IMR-90 (cell line): ENCODE data around the gene CLSTN1. TPM values are rescaled to one million over a fixed set of nuclear protein-coding genes. Genes with fewer than 3 reads are reported as not detected.

Experiments used
- ATAC-seq: fragments of 200-7000 bp; cut with Tn5 transposase; 2 replicates; pipeline ENCODE4 v1.9.1; 2020; ENCODE audit warnings: low read depth, mild to moderate bottlenecking, moderate library complexity
- BruUV-seq: library from RNA; stranded (reverse); fragments of 400-500 nt; replicated peaks from 2 replicates; lab custom pipeline; 2021; lab: Mats Ljungman, UMichigan
- CTCF ChIA-PET: fragments of 300-600 bp; formaldehyde crosslinking; extraction: SDS; loops from one replicate; lab custom pipeline; 2021; ENCODE audit warnings: antibody characterized with exemption; lab: Yijun Ruan, JAX
- POLR2A ChIA-PET: fragments of 300-600 bp; sonication (Branson Sonifier 250); formaldehyde crosslinking; loops from one replicate; lab custom pipeline; 2022; ENCODE audit warnings: antibody characterized with exemption; ENCODE audit not compliant: unreplicated experiment; lab: Charles Lee
- DNase-seq: peaks from one replicate; pipeline ENCODE4 v3.0.0; 2013
- H2AFZ ChIP-seq: replicated peaks from 2 replicates; pipeline ENCODE3; 2013; ENCODE audit warnings: low read length, mild to moderate bottlenecking; ENCODE audit not compliant: poor library complexity
- H2AK5ac ChIP-seq: 2 replicates; pipeline ENCODE4 v1.6.1; 2013; ENCODE audit warnings: low read depth, low read length, inconsistent platforms
- H2AK9ac ChIP-seq: replicated peaks from 2 replicates; pipeline ENCODE3; 2013; ENCODE audit warnings: mild to moderate bottlenecking, low read depth, low read length, moderate library complexity; ENCODE audit not compliant: poor library complexity
- H2BK120ac ChIP-seq: 2 replicates; pipeline ENCODE4 v1.6.1; 2013; ENCODE audit warnings: low read depth, low read length, inconsistent platforms
- H2BK15ac ChIP-seq: 3 replicates; pipeline ENCODE4 v1.6.1; 2013; ENCODE audit warnings: low read depth, low read length, inconsistent platforms
- H2BK20ac ChIP-seq: 2 replicates; pipeline ENCODE4 v1.6.1; 2013; ENCODE audit warnings: low read depth, mild to moderate bottlenecking, inconsistent platforms, low read length, moderate library complexity
- H2BK5ac ChIP-seq: 2 replicates; pipeline ENCODE4 v1.6.1; 2013; ENCODE audit warnings: mild to moderate bottlenecking, low read depth, low read length, inconsistent platforms; ENCODE audit not compliant: poor library complexity, severe bottlenecking
- H3K14ac ChIP-seq: replicated peaks from 2 replicates; pipeline ENCODE4 v1.6.1; 2013; ENCODE audit warnings: low read depth, low read length, inconsistent platforms
- H3K18ac ChIP-seq: 2 replicates; pipeline ENCODE4 v1.6.1; 2013; ENCODE audit warnings: low read depth, low read length, control low read depth
- H3K23ac ChIP-seq: 2 replicates; pipeline ENCODE4 v1.6.1; 2013; ENCODE audit warnings: low read depth, low read length, inconsistent platforms
- H3K27ac ChIP-seq: 2 replicates; pipeline ENCODE4 v1.5.1; 2013; ENCODE audit warnings: mild to moderate bottlenecking, control low read depth, low read length; ENCODE audit not compliant: insufficient read depth
- H3K27me3 ChIP-seq: 2 replicates; pipeline ENCODE4 v1.6.1; 2013; ENCODE audit warnings: low read length; ENCODE audit not compliant: control insufficient read depth, insufficient read depth
- H3K36me3 ChIP-seq: 2 replicates; pipeline ENCODE4 v1.6.1; 2013; ENCODE audit warnings: low read length, mixed read lengths; ENCODE audit not compliant: control insufficient read depth, insufficient read depth
- H3K4ac ChIP-seq: 2 replicates; pipeline ENCODE4 v1.6.1; 2013; ENCODE audit warnings: low read depth, low read length, inconsistent platforms
- H3K4me1 ChIP-seq: 2 replicates; pipeline ENCODE4 v1.6.1; 2013; ENCODE audit warnings: low read length, mixed read lengths; ENCODE audit not compliant: control insufficient read depth, insufficient read depth
- H3K4me2 ChIP-seq: 2 replicates; pipeline ENCODE4 v1.6.1; 2013; ENCODE audit warnings: low read depth, mild to moderate bottlenecking, control low read depth, low read length, moderate library complexity
- H3K4me3 ChIP-seq: 2 replicates; pipeline ENCODE4 v1.5.1; 2013; ENCODE audit warnings: low read depth, mild to moderate bottlenecking, control low read depth, low read length, moderate library complexity; ENCODE audit not compliant: insufficient read depth
- H3K56ac ChIP-seq: 2 replicates; pipeline ENCODE4 v1.6.1; 2013; ENCODE audit warnings: low read length, inconsistent platforms; ENCODE audit not compliant: insufficient read depth; ENCODE audit errors: extremely low read depth
- H3K79me1 ChIP-seq, 2 experiments: 2 replicates each; pipeline ENCODE4 v1.6.1; 2013; ENCODE audit warnings: low read length in 2 of 2, inconsistent platforms in 1 of 2, low read depth in 1 of 2
- H3K9ac ChIP-seq: 2 replicates; pipeline ENCODE4 v1.6.1; 2013; ENCODE audit warnings: low read depth, low read length, control low read depth
- H3K9me1 ChIP-seq: 2 replicates; pipeline ENCODE4 v1.6.1; 2013; ENCODE audit warnings: low read length, inconsistent platforms; ENCODE audit not compliant: insufficient read depth
- H3K9me3 ChIP-seq: 2 replicates; pipeline ENCODE4 v1.6.1; 2013; ENCODE audit warnings: low read length; ENCODE audit not compliant: control insufficient read depth, insufficient read depth
- H4K20me1 ChIP-seq: 2 replicates; pipeline ENCODE4 v1.6.1; 2013; ENCODE audit warnings: low read length, inconsistent platforms; ENCODE audit not compliant: insufficient read depth
- H4K5ac ChIP-seq: 2 replicates; pipeline ENCODE4 v1.6.1; 2013; ENCODE audit warnings: mild to moderate bottlenecking, low read depth, low read length, control low read depth
- H4K8ac ChIP-seq, 2 experiments: 2 replicates each; pipeline ENCODE4 v1.6.1; 2013; ENCODE audit warnings: low read depth in 2 of 2, low read length in 2 of 2, control low read depth in 1 of 2, inconsistent platforms in 1 of 2
- H4K91ac ChIP-seq: 2 replicates; pipeline ENCODE4 v1.6.1; 2013; ENCODE audit warnings: low read depth, low read length, inconsistent platforms; ENCODE audit not compliant: insufficient read depth
- BHLHE40 ChIP-seq: fragments of 150-350 bp; IDR thresholded peaks from 2 replicates; pipeline ENCODE4 v1.6.1; 2016; ENCODE audit warnings: mild to moderate bottlenecking, low read depth, low read length
- CEBPB ChIP-seq: IDR thresholded peaks from 2 replicates; pipeline ENCODE4 v1.6.1; 2012; ENCODE audit warnings: low read depth, low read length, improper control_type of control experiment
- CHD1 ChIP-seq: IDR thresholded peaks from 2 replicates; pipeline ENCODE4 v1.6.1; 2012; ENCODE audit warnings: low read depth, low read length, improper control_type of control experiment
- CTCF ChIP-seq: conservative IDR thresholded peaks from 2 replicates; pipeline ENCODE4 v1.5.1; 2012; ENCODE audit warnings: mild to moderate bottlenecking, low read depth, low read length, improper control_type of control experiment
- ELK1 ChIP-seq: fragments of 150-350 bp; IDR thresholded peaks from 2 replicates; pipeline ENCODE4 v1.6.1; 2016; ENCODE audit warnings: low read depth, mild to moderate bottlenecking, low read length, moderate library complexity, borderline replicate concordance
- FOS ChIP-seq: fragments of 150-350 bp; IDR thresholded peaks from 2 replicates; pipeline ENCODE4 v1.6.1; 2016; ENCODE audit warnings: low read depth, low read length
- MAZ ChIP-seq: IDR thresholded peaks from 2 replicates; pipeline ENCODE4 v1.6.1; 2012; ENCODE audit warnings: low read depth, mild to moderate bottlenecking, low read length, improper control_type of control experiment, moderate library complexity, borderline replicate concordance
- POLR2A ChIP-seq: IDR thresholded peaks from 2 replicates; pipeline ENCODE4 v1.6.1; 2012; ENCODE audit warnings: mild to moderate bottlenecking, low read depth, low read length
- RAD21 ChIP-seq: IDR thresholded peaks from 2 replicates; pipeline ENCODE4 v1.6.1; 2012; ENCODE audit warnings: low read length, improper control_type of control experiment
- SMC3 ChIP-seq: fragments of 150-350 bp; IDR thresholded peaks from 2 replicates; pipeline ENCODE4 v1.6.1; 2016; ENCODE audit warnings: low read depth, mild to moderate bottlenecking, antibody characterized with exemption, low read length, moderate library complexity
- USF2 ChIP-seq: fragments of 150-350 bp; IDR thresholded peaks from 2 replicates; pipeline ENCODE4 v1.6.1; 2017; ENCODE audit warnings: mild to moderate bottlenecking, antibody characterized with exemption, low read length, low read depth
- WGBS, 2 experiments: methylation state at CpG; one replicate each; pipeline versions ENCODE4 v1.1.5 to v1.1.7; 2013; ENCODE audit warnings: missing lambda C conversion rate in 2 of 2; ENCODE audit not compliant: insufficient read length in 1 of 2; ENCODE audit errors: extremely low coverage in 2 of 2; 5-methylcytosine and 5-hydroxymethylcytosine counted together
- dilution Hi-C: fragments of 300-500 bp; cut with HindIII; formaldehyde crosslinking; loops from one replicate; pipeline ENCODE4 v1.14.3; 2018; ENCODE audit warnings: low sequenced_read_pairs; ENCODE audit not compliant: unreplicated experiment
- in situ Hi-C: fragments of 300-500 bp; cut with MboI; formaldehyde crosslinking; loops from 3 replicates; pipeline ENCODE4 v1.14.3; 2019; ENCODE audit warnings: low sequenced_read_pairs, inconsistent platforms, mixed read lengths
- intact Hi-C: fragments of 100-400 bp; cut with micrococcal nuclease; formaldehyde crosslinking; loops from 2 replicates; pipeline ENCODE4 v1.10.0; 2022
- polyA plus RNA-seq, 3 experiments: library from polyadenylated mRNA; depleted of rRNA; stranded (reverse); fragments of >200 nt; gene quantifications; 2 replicates each; pipeline ENCODE4 v1.2.3, GENCODE V29; 2012; ENCODE audit warnings: low replicate concordance in 1 of 3
- total RNA-seq: library from RNA; depleted of rRNA; stranded (reverse); fragments of >200 nt; gene quantifications from 2 replicates; pipeline ENCODE4 v1.2.3, GENCODE V29; 2012

CLSTN1 gene
- total and polyA plus RNA-seq, 2 of the 4 experiments (the other 2 are of a cell fraction): 30.1 to 72.2 TPM

DNA sequence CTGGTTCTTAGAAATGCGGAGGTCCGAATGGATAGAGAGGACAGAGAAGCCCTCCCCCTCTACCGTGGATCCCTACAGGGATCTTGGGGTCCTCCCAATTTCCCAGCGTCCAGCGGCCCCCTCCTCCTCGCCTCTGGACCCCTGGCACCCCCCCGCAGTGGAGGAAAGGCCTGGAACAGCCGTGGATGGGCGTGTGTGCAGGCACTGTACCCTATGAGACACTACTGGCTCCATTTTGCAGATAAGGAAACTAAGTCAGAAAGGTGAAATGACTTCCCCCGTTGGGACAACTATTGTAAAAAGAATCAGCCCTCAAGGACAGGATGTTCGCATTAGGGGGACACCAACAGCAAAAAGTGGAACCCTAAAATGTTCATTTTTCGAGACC is 931 bp upstream of the CLSTN1 start:
- POLR2A ChIA-PET: no interaction called here
- H2AFZ ChIP-seq: peak overlapping the region; percentile 94

More for the DNA sequence above, 931 bp upstream of the CLSTN1 start:
- H2AK5ac ChIP-seq: no peak overlapping the region
- H3K9me1 ChIP-seq: peaks cover 7% of the 10 kb centered on the region; the same call in 1 of the 2 replicates
- no peak overlapping the region for H3K18ac ChIP-seq
- H2BK5ac ChIP-seq: no peak overlapping the region
- H2AK9ac ChIP-seq: peak overlapping the region; percentile 38
- no peak overlapping the region; a peak in 1 of 4 replicates for H4K8ac ChIP-seq
- H3K27me3 ChIP-seq: no peaks in the 10 kb centered on the region
- ATAC-seq (no peak), DNase-seq (no peak)
- no peak overlapping the region for H4K91ac ChIP-seq
- H3K36me3 ChIP-seq: no peaks in the 10 kb centered on the region
- no peak overlapping the region for H3K4me3 ChIP-seq
- H3K4me1 ChIP-seq: 0 out of 2 replicates have a peak, but pooled peaks cover 2% of the 10 kb centered on the region
- in situ Hi-C loops: no loop called here
- no peak overlapping the region for H3K14ac ChIP-seq
- intact Hi-C loops: loop anchor here (5.0 kb wide), 1 partner anchor 42 kb away; no protein-coding TSS in a partner anchor
- no peaks in the 10 kb centered on the region for H3K9me3 ChIP-seq
- no peak overlapping the region for H3K9ac ChIP-seq
- H4K20me1 ChIP-seq: peaks cover 29% of the 10 kb centered on the region
- H3K56ac ChIP-seq: no peak overlapping the region
- H4K5ac ChIP-seq: no peak overlapping the region
- no peak overlapping the region for H3K27ac ChIP-seq
- peaks cover 12 to 33% of the 10 kb centered on the region in 2 experiments for H3K79me1 ChIP-seq
- TF ChIP-seq USF2: no peak
- no peak for TF ChIP-seq CHD1
- TF ChIP-seq POLR2A: no peak
- no peak for TF ChIP-seq FOS
- no peak for TF ChIP-seq CTCF
- no peak for TF ChIP-seq SMC3
- no peak for TF ChIP-seq RAD21
- TF ChIP-seq BHLHE40: no peak
- TF ChIP-seq ELK1: no peak
- no peak for TF ChIP-seq CEBPB
- TF ChIP-seq MAZ: no peak
- no peak overlapping the region for H2BK120ac ChIP-seq
- H3K4me2 ChIP-seq: peak overlapping the region; percentile 85; the same call in 1 of the 2 replicates
- dilution Hi-C loops: no loop called here
- CTCF ChIA-PET: no interaction called here
- no TSS peak for BruUV-seq
- WGBS, 2 experiments: 35% methylated on average over 6 of the region's 12 CpGs; no CpG with 5 or more reads in 1 of the 2 experiments
- 0 out of 2 replicates have a peak overlapping the region, but pooled peaks have one; percentile 67 for H3K4ac ChIP-seq
- no peak overlapping the region for H3K23ac ChIP-seq
- H2BK20ac ChIP-seq: no peak overlapping the region
- no peak overlapping the region for H2BK15ac ChIP-seq
